DMS53 (cell line): ENCODE results near the gene ARSJ.

ENCODE experiments used
- DNase-seq: peaks from one replicate; lab custom pipeline; 2025; lab: John Stamatoyannopoulos, UW

ARSJ gene

DNA sequence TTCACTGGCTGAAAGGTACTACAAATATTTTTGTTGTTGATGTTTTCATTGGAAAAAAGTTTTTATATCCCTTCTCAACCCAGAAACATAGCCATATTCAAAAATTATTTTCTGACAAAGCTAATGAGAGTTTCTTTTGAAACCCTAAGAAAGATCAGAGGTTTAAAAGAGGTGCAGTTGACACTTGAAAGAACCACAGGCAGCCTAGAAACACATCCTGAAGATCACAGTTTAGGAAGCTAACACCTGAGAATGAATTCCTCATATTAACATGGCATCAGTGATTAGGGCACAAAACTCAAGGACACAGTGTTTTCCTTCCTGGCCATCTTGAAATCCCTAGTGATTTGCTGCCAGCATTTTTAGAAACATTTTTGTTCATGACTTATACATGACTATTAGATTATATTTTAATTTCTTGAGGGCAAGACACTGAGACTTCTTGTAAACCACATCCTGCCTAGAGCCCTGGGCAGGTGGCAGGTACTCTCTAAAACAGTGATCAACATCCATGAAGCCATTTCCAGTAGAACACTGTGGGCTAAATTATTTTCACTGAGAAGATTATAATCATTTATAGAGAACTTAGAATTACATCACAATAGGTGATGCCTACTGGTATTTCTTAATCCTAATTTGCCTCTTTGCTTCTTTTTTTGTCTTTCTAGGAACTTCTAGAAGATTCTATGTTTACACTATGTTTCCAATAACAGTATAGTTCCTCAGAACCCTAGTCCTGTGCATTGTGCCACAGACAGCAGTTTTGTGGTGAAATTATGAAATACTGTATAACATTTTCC is 80.0 kb downstream of the ARSJ start:
- DNase-seq: no peak

DNA sequence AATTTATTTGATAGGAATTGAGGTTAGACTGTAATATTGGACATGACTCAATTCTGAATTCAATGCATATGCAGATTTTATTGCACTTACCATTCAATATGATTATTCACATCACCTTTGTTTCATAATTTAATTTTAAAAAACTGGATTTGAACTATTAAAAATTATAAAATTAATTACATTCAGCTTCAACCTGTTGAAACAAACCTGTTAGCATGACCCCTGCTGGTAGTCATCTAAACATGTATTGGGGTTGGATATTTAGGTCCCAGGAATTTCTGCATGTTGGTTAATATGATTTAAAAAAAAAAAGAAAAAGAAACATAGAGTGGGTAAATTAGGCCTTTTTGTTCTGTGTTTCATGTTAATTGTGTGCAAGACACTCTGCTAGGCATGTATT is 85.9 kb downstream of the ARSJ start:
- DNase-seq: peak; percentile 4

DNA sequence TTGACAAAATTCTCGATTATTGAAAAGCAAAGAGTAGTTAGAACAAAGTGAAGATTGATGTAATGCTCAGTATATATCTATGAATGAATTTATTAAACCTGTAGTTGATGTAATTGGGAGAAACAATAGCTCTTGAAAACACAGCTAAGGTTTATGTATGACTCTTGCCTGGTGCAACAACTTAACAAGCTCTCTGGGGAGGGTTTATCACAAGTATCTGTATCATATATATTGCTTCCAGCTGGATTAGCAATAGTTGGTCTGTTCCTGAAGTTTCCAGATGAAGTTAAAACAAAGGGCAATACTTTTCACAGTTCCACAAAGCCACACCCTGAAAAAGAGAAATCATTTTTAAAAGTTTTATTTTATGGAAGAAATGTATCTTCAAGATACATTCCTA is 91.4 kb downstream of the ARSJ start:
- no peak for DNase-seq

DNA sequence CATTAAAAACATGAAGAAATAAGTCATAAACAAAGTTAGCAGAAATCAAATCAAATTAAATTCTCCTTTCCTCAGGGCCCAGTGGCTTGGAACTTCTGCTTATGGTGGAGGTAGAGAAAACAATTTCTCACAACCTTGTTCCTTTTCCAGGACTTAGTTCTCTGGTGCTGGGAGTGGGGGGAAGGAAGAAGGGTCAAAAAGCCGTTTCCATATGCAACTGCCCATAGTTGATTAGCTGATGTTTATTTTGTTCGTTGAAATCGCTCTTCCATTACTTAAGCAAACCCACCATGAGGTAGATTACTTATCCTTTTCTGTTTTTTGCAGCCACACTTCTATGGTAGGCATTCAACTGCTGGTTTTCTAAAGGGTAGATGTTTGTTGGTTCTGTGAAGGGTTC is 94.2 kb downstream of the ARSJ start:
- no peak for DNase-seq

DNA sequence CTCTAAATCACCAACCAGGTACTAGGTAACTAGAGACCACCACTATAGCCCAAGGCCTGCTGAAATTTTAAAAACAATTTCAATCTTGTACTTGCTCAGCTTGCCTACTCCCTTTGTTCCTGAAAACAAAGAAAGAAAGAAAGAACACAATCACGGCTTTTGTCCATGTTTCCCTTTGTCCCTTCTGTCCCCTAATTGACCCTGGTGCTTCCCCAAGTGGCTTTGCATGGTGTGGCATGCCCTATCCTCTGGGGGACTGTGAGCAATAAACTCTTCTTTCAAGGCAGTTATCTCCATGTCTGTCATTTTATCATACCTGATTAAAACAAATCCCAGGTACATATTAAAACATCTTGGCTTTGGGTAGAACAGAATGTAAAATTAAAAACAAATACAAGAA is 94.8 kb downstream of the ARSJ start:
- no peak for DNase-seq

DNA sequence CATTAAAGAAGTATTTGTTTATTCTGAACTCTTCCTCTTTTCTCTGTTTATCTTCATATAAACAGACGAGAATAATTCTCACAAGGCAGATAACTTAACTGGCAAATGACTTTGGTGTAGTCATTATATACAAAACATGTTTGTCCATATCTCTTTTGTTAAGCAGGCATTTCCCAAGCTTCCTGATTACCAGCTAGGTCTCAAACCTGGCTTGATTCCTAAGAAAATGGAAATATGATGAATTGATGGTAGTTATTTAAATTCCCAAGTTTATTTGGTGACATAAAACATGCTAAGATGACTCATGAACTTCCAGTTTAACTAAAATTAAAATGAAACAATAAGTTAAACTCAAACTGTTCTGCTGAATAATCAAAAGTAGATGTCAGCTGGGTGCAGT is 96.8 kb downstream of the ARSJ start:
- no peak for DNase-seq

DNA sequence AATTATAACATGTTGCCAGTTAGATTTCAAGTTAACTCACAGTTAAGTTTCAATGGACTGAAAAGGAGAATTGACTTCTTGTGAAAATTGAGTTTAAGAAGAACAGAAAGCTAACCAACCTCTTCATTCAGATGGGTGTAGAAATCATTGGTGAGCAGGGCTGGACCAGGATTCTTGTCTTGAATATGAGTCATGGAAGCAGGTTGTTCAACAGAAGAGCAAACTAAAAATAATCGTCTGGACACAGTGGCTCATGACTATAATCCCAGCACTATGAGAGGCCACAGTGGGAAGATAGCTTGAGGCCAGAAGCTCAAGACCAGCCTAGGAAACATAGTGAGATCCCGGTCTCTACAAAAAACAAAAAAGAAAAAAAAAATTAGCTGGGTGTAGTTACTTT is 98.2 kb downstream of the ARSJ start:
- DNase-seq: peak; percentile 17

DNA sequence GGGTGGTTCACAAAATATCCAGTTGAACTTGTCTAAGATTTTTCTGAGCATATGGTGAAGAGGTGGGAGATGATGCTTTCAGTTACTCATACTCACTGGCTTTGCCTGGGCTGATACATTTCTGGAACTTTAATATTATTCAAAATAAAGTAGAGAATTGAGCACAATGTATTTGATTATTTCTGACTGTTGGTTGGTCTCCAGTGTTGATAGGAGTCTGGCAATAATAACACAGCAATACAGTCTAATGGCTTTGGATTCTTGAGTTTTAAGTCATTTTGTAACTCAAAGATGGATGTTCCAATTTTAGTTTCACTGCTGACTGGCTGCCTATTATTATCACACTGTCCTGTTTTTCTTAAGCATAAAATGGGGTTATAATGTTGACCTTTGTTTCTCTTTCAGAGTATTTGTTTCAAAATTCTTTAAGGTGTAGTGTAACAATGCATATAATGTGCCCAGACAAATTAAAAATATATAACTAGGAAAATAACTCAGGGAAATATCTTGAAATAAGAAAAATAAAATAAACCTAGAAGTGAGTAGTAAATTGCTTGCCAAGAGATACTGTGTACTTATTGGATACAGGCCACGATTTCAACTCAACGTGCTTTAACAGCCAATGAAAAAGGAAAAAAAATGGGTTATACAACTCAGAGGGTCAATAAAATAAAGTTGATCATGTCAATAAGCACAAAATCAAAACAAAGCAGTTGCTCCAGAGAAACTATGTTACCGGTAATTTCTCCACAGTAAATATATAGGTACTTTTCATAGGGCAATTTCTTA is 99.0 kb downstream of the ARSJ start:
- DNase-seq: no peak

DNA sequence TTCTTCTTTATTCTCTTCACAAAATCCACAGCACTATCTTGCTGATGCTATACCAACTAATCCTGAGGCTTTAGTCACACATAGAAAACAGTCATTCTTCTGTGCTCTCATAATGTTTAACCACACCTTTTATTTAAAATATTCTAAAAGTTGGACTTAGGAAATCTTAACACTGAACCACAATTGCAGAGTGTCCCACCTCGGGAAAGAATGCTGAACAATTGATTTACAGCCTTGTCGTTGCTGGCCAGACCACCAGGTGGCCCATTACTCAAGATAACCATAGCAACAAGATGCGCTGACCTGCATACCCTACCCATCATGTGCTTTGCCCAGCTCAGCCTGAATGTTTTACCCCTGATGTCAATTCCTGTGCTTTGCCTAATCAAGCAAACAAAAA is 100.8 kb downstream of the ARSJ start:
- peak; percentile 23 for DNase-seq

DNA sequence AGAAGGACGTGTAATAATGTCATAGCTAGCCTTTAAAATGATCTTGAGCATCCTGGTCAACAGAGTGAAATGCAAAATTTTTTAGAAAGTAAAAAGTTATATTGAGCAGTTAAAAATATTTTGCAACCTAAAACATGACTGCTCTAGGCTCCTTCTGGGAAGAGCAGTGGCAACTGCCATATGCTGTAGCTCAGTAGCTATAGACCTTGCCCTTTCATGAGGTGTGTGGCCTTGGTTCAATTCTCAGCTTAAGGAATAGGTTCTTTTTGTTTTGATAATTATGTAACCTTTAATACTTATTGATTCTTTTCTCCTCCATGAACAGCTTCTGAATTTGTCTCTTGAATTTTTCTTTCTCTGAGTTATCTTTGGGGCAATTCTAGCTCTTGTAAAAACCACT is 105.0 kb downstream of the ARSJ start:
- no peak for DNase-seq

DNA sequence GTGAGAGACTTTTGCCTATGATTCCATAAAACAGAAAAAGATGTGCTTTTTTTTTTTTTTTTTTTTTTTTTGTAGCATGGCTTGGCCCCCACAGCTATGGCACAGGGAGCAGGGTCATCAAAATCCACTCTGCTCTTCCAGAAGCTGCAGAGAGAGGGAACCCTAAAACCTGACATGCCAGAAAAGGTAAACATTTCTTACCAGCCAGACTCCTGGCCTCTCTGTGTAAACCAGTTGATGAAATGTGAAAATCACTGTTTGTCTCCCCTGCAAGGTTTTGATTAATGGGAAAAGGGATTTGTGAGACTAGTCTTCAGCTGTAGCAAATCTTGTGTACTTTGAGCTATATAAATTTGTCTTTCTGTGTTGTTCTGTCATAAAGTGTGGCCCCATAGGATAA is 105.9 kb downstream of the ARSJ start:
- DNase-seq: no peak

DNA sequence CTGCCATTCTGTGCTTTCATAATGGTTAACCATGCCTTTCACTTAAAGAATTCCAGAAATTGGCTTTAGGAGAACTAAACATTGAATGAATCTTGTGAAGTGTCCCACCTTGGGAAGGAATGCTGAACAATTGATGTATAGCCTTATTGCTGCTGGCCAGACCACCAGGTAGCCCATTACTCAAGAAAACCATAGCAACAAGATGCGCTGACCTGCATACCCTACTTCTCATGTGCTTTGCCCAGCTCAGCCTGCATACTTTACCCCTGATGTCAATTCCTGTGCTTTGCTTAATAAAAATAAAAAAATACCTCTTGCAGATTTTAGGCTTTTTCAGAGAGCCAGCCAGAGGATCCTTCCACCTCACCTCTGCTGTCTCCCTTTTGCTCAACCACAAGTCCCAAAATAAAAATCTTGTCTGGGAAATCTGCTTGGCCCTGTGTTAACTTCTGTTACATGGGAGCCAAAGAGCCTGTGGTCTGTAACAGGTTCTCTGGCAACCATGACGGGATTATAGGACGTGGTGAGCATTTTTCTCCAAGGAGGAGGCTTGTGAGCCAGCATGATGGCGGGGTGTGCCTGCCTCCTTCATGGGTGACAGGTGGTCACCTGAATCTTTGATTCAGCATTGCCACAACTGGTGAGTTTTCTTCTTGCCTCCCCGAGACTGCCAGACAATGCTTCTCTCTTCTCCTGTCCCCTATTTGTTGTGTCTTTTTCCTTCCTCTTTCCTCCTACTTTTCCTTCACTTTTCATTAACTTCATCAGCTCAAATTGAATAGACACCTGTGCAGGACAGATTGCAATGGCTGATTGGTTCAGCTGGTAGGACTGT is 106.8 kb downstream of the ARSJ start:
- no peak for DNase-seq

DNA sequence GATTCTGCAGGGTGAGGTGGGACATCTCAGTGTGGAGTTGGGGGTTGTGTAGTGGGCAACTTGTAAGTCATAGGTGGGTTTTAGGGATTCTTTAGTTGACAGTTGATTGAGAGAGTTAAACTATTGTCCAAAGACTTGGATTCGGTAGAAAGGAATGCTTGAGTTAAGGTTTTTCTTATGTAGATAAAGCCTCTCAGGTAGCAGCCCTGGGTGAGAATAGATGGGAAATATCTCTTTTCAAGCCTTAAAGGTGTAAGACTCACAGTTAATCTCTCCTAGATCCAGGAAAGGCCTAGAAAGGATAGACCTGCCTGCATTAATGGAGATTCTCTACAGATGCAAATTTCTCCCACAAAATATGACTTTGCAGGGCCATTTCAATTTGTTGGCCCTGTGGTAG is 108.4 kb downstream of the ARSJ start:
- no peak for DNase-seq

DNA sequence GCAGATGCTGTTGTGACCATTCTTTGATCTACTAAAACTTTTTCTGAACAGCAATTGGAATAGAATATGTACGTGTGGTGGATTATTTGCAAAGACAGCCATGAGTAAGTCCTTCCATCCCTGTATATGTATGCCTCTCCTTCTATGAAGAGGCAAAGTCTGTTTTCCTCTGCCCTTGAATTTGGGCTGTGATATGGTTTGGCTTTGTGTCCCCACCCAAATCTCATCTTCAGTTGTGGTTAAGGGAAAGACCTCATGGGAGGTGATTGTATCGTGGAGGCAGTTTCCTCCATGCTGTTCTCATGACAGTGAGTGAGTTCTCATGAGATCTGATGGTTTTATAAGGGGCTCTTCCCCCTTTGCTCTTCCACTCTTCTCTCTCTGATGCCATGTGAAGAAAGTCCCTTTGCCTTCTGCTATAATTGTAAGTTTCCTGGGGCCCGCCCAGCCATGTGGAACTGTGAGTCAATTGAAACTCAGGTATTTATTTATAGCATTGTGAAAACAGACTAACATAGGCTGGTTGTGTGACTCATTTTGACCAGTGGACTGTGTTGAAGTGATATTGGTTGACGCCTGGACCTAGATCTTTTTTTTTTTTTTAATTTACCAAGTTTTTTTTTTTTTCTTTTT is 109.6 kb downstream of the ARSJ start:
- peak; percentile 73 for DNase-seq

DNA sequence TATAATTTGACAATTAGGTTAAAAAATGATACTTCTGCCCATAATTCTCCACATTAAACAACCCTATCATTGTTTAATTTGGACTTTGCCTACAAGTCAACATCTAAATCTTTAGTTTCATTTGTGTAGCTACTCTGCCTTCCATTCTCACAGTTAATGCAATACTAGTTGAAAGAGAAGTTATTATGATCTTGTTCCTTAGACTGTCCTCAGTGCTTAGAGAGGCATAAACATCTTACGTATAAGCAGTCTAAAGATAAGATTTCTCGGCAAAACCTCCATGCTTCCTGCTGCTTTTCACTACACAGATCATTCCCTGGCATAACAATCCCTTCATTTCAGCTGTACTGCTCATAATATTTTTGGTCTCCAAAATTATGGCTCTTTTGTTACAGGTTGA is 112.8 kb downstream of the ARSJ start:
- DNase-seq: no peak

DNA sequence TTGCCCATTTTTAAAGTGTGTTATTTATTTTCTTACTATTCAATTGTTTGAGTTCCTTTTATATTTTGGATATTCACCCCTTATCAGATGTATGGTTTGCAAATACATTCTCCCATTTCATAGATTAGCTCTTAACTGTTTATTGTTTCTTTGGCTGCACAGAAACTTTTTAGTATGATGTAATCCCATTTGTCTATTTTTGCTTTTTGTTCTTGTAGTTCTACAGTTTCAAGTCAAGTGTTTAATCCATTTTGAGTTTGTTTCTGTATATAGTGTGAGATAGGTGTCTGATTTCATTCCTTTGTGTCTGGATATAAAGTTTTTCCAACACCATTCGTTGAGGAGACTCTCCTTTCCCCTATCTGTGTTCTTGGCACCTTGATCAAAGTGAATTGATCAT is 120.5 kb downstream of the ARSJ start:
- peak; percentile 4 for DNase-seq

DNA sequence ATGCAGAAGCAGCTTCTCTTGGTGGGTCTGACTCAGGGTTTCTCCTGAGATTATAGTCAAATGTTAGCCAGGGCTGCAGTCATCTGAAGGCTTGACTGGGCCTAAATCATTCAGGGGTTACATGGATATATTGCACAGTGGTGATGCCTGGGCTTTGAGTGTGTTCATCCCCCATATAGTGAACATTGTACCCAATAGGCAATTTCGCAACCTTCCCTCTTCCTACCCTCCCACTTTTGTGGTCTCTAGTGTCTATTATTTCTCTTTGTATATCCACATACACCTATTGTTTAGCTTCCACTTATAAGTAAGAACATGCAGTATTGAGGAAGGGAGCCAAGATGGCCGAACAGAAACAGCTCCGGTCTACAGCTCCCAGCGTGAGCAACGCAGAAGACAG is 127.6 kb downstream of the ARSJ start:
- DNase-seq: no peak
